GM12874 (cell line): ENCODE measurements around the gene NTM.

Experiments used
- TF ChIP-seq, protein P1 (sequence below): IDR thresholded peaks from 2 replicates; pipeline ENCODE4 v1.5.1; 2011; ENCODE audit warnings: low read depth, mild to moderate bottlenecking, control low read depth, low read length, moderate library complexity; ENCODE audit not compliant: insufficient read depth

NTM gene

DNA sequence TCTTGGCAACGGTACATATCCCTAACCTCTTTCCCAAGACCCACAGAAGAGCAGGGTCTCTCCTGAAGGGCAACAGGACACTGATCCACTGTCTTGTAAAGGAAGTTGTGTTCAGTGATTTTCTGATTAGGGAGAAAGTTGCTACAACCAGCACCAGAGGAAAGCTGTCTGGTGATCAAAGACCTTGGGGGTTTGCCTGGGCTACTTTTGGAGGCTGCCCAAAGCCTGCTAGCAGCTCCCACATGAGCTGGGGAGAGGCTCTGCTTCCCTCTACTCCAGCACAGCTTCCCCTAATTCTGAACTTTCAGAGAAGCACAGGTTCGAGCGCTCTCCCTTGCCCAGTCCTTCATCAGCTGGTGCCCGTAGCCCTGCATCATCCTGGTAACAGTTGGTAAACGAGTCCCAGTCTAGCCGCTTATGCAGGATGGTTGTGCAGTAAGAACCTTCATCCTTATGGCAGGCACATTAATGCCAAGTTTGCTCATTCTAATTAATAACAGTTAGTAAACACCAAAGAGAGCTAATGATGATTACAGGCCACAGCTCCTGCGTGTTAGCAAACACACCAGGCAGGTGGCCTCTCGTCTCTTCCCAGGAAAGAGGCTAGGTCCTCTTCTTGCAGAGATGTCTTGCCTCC lies 173.1 kb downstream of the NTM start:
- TF ChIP-seq, protein P1, sequence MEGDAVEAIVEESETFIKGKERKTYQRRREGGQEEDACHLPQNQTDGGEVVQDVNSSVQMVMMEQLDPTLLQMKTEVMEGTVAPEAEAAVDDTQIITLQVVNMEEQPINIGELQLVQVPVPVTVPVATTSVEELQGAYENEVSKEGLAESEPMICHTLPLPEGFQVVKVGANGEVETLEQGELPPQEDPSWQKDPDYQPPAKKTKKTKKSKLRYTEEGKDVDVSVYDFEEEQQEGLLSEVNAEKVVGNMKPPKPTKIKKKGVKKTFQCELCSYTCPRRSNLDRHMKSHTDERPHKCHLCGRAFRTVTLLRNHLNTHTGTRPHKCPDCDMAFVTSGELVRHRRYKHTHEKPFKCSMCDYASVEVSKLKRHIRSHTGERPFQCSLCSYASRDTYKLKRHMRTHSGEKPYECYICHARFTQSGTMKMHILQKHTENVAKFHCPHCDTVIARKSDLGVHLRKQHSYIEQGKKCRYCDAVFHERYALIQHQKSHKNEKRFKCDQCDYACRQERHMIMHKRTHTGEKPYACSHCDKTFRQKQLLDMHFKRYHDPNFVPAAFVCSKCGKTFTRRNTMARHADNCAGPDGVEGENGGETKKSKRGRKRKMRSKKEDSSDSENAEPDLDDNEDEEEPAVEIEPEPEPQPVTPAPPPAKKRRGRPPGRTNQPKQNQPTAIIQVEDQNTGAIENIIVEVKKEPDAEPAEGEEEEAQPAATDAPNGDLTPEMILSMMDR: no peak

DNA sequence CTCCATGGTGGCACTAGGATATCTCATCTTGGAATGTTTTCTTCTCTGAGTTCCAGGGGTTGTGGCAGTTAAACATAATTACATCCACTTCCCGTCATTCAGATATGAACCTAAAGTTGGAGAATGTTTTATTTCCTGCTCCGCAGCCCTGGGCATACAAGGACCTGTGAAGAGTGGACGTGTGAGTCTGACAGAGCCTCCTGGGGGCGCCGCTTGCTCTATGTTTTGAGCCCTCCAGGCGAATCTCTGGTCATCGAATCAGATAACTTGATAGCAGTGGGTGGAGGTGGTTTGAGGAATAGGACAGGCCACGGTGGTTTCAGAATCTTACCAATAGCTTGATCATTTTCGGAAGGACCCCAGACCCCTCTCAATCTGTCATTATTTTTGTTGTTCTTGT lies 174.2 kb downstream of the NTM start:
- TF ChIP-seq, protein P1: no peak

DNA sequence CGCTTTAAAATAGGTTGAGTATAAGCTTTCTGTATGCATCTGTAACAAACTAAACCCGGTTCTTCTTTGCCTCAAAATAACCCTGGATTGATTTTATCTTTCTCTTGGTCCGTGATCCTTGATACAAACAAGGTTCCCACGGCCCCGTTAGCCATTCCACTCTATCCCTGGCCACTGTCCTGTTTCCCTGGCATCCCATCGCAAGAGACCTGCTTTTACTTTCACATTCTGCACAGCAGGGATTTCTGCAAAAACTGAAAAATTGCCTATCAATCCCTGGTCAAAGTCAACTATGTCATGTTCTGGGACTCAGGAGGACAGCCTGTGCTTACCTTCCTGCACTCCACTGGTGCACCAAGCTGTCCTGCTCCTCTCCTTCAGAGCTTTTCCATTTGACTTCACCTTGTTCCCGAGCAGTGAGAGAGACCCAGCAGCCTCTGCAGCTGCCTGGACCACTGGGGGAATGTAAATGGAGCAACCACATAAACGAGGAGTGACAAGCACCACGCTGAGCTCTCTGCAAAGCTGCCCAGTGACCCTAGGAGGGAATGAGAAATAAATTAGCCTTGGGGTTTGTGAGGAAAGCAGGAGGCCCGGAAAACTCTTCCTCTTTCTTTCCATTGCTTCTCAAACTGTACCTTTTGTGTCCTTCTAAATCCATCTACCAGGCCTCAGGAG lies 175.9 kb downstream of the NTM start:
- TF ChIP-seq, protein P1: no peak

DNA sequence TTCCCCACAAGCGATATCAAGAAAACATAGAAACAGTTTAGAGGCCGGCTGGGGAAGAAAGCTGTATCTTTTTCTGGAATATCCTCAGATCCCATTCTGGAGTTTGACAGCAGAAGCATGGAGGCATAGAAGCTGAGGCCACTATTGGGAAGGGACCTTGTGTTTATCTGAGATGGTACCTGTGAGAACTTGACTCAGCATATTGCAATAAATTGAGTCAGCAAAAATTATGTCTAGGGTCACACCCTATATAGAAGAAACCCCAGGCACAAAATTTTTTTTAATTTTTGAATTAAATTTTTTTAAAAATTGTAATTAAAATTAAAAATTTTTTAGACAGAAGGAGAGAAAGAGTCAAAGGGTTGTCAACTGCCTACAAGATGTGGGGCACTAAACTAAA lies 178.7 kb downstream of the NTM start:
- TF ChIP-seq, protein P1: no peak

DNA sequence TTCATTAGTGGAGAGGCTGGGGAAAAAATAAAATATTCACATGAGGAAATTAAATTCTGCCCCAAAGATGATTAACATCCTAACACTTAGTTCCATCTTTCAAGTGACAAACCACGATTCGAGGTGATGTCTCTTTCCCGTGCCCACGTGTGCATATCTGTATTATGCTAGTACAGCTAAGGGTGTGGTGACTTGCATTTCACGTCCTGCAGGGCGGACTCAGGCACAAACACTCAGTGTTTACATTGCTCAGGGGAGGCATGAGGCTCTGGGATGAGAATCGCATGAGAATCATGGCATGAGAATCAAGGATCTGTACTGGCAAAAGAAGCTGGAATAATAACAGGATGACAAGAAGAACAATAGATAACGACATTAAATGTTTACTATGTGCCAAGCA lies 179.4 kb downstream of the NTM start:
- TF ChIP-seq, protein P1: no peak

DNA sequence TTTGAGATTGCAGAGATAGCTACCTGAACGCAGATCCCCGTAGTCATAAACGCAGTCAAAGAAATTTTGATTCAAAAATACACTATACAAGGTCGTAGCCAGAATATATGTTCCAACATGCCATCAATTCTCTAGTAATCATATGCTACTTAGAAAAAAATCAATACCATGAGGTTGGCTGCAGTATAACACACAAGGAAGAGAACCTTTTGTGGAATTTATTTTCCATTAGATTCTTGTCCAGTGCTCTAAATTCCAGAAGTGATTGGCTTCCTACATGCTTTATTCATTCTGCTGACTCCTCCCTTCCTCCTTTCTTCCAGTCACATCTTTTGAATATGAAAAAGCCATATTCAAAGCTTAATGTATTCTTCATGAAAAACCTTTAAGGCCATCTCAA lies 189.9 kb downstream of the NTM start:
- TF ChIP-seq, protein P1: no peak

DNA sequence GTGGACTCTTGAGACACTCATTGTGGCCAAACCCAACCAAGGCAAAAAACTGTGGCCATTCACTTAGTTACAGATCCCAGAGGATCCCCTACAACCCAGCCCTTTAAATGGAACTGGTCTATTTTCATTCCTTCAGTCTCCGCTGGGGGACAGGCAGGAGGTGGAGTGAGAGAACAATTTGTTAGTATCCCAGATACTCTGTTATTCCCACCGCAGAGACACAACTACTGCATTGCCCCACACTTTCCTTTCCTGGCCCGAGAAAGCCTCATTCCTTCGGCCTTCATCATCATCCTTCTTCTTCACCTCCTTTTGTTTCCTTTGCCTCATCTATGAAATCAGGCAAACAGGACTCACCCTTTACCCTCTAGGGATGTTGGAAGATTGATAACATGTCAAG lies 191.1 kb downstream of the NTM start:
- TF ChIP-seq, protein P1: no peak
